Measurements from ENCODE around the gene TMED10.

Gene TMED10

DNA sequence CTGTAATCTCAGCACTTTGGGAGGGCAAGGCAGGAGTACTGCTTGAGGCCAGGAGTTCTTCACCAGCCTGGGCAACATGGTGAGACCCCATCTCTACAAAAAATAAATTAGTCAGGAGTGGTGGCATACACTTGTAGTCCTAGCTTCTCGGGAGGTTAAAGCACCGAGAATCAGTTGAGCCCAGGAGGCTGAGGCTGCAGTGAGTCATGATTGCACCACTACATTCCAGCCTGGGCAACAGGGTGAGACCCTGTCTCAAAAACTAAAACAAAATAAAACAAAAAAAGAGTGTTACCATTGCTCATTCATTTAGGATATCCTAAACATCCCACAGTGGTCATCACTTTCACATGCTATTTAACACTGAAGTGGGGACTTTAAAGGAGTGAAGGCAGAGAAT is 57.4 kb downstream of the TMED10 start:
- DNase-seq (ENCODE audit: extremely low read depth, low read depth) = no peak
- TF ChIP-seq, protein P1, sequence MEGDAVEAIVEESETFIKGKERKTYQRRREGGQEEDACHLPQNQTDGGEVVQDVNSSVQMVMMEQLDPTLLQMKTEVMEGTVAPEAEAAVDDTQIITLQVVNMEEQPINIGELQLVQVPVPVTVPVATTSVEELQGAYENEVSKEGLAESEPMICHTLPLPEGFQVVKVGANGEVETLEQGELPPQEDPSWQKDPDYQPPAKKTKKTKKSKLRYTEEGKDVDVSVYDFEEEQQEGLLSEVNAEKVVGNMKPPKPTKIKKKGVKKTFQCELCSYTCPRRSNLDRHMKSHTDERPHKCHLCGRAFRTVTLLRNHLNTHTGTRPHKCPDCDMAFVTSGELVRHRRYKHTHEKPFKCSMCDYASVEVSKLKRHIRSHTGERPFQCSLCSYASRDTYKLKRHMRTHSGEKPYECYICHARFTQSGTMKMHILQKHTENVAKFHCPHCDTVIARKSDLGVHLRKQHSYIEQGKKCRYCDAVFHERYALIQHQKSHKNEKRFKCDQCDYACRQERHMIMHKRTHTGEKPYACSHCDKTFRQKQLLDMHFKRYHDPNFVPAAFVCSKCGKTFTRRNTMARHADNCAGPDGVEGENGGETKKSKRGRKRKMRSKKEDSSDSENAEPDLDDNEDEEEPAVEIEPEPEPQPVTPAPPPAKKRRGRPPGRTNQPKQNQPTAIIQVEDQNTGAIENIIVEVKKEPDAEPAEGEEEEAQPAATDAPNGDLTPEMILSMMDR (IDR thresholded peaks at IDR 0.05; ENCODE audit: low read depth, low read length, missing control alignments) = no peak

DNA sequence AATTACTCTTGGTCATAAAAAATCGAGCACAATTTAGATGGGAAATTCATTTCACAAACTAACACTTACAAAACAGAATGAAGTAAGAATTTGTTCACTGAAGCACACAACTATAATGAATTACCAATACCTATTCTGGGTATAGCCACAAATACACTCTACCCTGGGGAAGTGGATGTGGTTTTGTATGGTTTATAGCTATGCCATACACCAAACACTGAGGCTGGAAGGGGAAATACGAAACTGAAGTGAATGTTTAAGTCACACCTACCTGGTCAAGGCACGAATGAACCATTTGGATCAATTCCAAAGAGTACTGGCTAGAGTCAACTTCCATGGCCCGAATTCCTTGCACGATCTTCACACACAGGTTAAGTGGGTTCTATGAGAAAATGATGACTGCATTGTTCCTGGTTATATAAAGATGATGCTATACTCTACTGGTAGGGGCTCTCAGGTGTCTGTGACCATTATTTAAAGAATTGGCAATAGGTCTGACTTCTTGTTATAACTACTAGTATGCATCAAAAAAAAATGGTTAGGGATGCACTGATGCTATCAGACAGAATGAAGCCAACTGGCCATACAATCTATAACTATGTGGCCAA is 62.4 kb downstream of the TMED10 start:
- DNase-seq (ENCODE audit: extremely low read depth, low read depth) = no peak
- TF ChIP-seq, protein P1 (IDR thresholded peaks at IDR 0.05; ENCODE audit: low read depth, low read length, missing control alignments) = no peak
- H3K4me3 ChIP-seq (replicated peaks; ENCODE audit: low read depth, low read length) = no peak overlapping the region

More for the DNA sequence above, 57.4 kb downstream of the TMED10 start:
- no peak overlapping the region for H3K4me3 ChIP-seq (replicated peaks; ENCODE audit: low read depth, low read length)

DNA sequence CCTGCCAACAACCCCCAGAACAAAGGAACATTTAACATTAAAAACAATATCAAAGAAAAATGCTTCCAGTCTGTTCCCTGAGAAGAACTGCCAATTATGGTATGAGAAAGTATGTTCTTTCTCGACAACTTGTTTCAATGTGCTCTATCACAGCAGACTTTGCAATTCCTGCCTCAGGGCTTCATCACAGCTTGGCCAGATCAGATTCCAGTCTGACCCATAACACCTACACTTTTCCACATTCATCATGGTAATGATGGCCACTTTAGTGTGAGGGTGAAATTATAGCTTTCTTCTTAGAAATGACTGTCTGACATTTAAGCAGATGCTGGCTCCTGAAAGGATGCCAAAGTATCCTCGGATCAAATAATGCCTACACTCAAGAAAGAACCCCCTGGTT is 66.5 kb downstream of the TMED10 start:
- TF ChIP-seq, protein P1 (IDR thresholded peaks at IDR 0.05; ENCODE audit: low read depth, low read length, missing control alignments) = no peak
- no peak for DNase-seq (ENCODE audit: extremely low read depth, low read depth)
- H3K4me3 ChIP-seq (replicated peaks; ENCODE audit: low read depth, low read length) = no peak overlapping the region

DNA sequence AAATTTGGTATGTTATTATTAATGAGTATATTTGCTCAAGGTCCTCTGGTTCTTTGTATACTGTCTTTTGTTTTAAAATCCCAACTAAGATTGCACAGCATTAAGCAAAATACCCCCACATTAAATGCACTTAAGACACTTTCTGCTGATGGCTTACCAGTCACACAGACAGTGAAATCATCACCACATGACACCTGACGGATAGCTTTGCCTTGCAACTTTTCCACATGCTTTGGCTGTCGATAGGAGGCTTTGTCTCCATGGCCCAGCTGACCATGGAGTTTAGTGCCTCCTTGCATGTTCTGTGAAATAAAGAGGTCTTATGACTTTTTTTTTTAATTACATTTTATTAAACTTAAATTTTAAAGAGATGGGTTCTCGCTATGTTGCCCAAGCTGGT is 69.2 kb downstream of the TMED10 start:
- TF ChIP-seq, protein P1 (IDR thresholded peaks at IDR 0.05; ENCODE audit: low read depth, low read length, missing control alignments) = no peak
- no peak for DNase-seq (ENCODE audit: extremely low read depth, low read depth)
- H3K4me3 ChIP-seq (replicated peaks; ENCODE audit: low read depth, low read length) = no peak overlapping the region

DNA sequence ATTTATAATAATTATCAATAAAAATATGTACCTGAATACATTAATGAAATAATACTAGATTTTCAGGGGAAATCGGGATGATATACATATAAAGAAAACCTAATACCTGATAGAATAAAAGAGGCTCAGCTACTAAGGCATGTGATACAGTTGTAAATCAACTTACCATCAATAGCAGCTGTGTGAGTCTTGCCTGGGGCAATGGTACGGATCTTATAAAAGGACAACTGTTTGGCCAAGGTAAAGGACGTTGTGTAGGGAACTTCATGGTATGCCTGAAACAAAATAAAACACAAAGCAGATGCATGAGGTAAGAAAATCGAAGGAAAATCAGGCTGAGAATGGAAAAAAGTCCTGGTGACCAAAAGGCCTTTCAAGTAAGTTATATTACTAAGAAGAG is 74.9 kb downstream of the TMED10 start:
- DNase-seq (ENCODE audit: extremely low read depth, low read depth) = no peak
- TF ChIP-seq, protein P1 (IDR thresholded peaks at IDR 0.05; ENCODE audit: low read depth, low read length, missing control alignments) = no peak
- H3K4me3 ChIP-seq (replicated peaks; ENCODE audit: low read depth, low read length) = no peak overlapping the region

DNA sequence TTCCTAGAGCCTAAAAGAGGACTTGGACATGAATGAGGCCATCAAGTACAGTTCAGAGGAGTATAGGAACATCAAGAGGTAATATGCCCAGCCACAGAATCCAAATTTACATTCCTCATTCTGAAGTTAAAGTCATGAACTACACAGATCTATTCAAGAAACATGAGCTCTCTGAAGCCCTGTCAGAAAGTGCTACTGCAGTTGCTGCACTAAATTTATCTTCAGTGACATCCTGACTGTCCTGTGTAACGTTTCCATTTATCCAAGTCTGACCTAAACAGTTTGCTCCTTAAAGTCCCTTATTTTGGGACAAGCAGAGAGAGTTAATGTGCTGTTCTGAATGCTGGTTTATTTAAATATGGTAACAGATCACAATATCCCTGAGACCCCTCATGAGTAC is 77.7 kb downstream of the TMED10 start:
- DNase-seq (ENCODE audit: extremely low read depth, low read depth) = no peak
- H3K4me3 ChIP-seq (replicated peaks; ENCODE audit: low read depth, low read length) = no peak overlapping the region
- TF ChIP-seq, protein P1 (IDR thresholded peaks at IDR 0.05; ENCODE audit: low read depth, low read length, missing control alignments) = no peak

DNA sequence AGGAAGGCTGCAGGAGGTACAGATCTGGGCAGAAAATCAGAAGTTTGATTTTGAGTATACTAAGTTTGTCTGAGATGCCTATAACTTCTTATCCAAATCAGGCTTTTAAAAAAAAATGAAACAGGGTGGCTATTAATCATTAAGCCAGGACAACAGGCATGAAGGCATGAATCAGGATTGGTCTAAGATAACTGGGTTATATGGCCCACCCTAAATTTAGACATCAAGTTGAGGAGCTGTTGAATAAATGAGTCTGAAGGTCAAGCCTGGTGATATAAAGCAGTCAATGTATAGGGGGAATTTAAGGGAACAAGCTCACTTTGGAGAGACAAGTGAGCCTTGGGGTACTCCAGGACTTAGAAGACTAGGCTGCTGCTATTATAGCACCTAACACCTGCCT is 78.2 kb downstream of the TMED10 start:
- H3K4me3 ChIP-seq (replicated peaks; ENCODE audit: low read depth, low read length) = no peak overlapping the region
- TF ChIP-seq, protein P1 (IDR thresholded peaks at IDR 0.05; ENCODE audit: low read depth, low read length, missing control alignments) = no peak
- DNase-seq (ENCODE audit: extremely low read depth, low read depth) = no peak
